Panc1 (cell line): ENCODE data around the gene SND1. TPM values are rescaled to one million over a fixed set of nuclear protein-coding genes. Genes with fewer than 3 reads are reported as not detected.

Experiments
- ATAC-seq: fragments of 200-7000 bp; cut with Tn5 transposase; 2 replicates; pipeline ENCODE4 v1.9.1; 2020; ENCODE audit warnings: mild to moderate bottlenecking, moderate library complexity
- BruUV-seq: library from RNA; stranded (reverse); fragments of 400-500 nt; replicated peaks from 2 replicates; lab custom pipeline; 2021; lab: Mats Ljungman, UMichigan
- CTCF ChIA-PET: fragments of 300-600 bp; sonication (Branson Sonifier 250); formaldehyde crosslinking; loops from one replicate; lab custom pipeline; 2022; ENCODE audit warnings: antibody characterized with exemption; lab: Charles Lee
- POLR2A ChIA-PET: fragments of 300-600 bp; sonication (Branson Sonifier 250); formaldehyde crosslinking; loops from one replicate; lab custom pipeline; 2022; ENCODE audit warnings: antibody characterized with exemption; lab: Charles Lee
- DNase-seq: peaks from one replicate; pipeline ENCODE4 v3.0.0-alpha.2; 2010; ENCODE audit warnings: low read depth, low spot score
- H3K27ac ChIP-seq: 2 replicates; pipeline ENCODE4 v1.5.1; 2011; ENCODE audit warnings: mild to moderate bottlenecking, low read length, inconsistent platforms
- H3K27me3 ChIP-seq: fragments of 200-500 bp; sonication (Bioruptor generic); 2 replicates; pipeline ENCODE4 v1.6.0; 2014; ENCODE audit warnings: low read length, inconsistent platforms; ENCODE audit not compliant: control insufficient read depth, insufficient read depth
- H3K36me3 ChIP-seq: fragments of 200-500 bp; sonication (Bioruptor generic); 2 replicates; pipeline ENCODE4 v1.5.1; 2014; ENCODE audit warnings: inconsistent platforms, mild to moderate bottlenecking, low read length, moderate library complexity; ENCODE audit not compliant: control insufficient read depth, insufficient read depth
- H3K4me1 ChIP-seq: 2 replicates; pipeline ENCODE4 v1.5.1; 2011; ENCODE audit warnings: inconsistent platforms, mild to moderate bottlenecking, low read length, moderate library complexity; ENCODE audit not compliant: control insufficient read depth, insufficient read depth
- H3K4me3 ChIP-seq, 2 experiments: 2 replicates each; pipeline ENCODE4 v1.5.1; 2011 to 2012; ENCODE audit warnings: low read depth in 2 of 2, low read length in 2 of 2, mild to moderate bottlenecking in 2 of 2, inconsistent platforms in 1 of 2, moderate library complexity in 1 of 2
- H3K9me3 ChIP-seq: fragments of 200-500 bp; sonication (Bioruptor generic); 2 replicates; pipeline ENCODE4 v1.5.1; 2014; ENCODE audit warnings: low read depth, mild to moderate bottlenecking, inconsistent platforms, low read length, moderate library complexity; ENCODE audit not compliant: control insufficient read depth, insufficient read depth
- CTCF ChIP-seq: fragments of 450-650 bp; IDR thresholded peaks from 2 replicates; pipeline ENCODE4 v1.5.1; 2017; ENCODE audit warnings: mild to moderate bottlenecking
- POLR2AphosphoS5 ChIP-seq: IDR thresholded peaks from 2 replicates; pipeline ENCODE4 v1.6.1; 2012; ENCODE audit warnings: mild to moderate bottlenecking, low read depth, low read length, moderate library complexity
- REST ChIP-seq, 2 experiments: IDR thresholded peaks; 2 replicates each; pipeline ENCODE4 v1.6.1; 2011 to 2012; ENCODE audit warnings: low read depth in 2 of 2, control low read depth in 1 of 2, low read length in 1 of 2, mild to moderate bottlenecking in 1 of 2, moderate library complexity in 1 of 2; ENCODE audit not compliant: insufficient read depth in 1 of 2
- SIN3A ChIP-seq: IDR thresholded peaks from 2 replicates; pipeline ENCODE4 v1.6.1; 2012; ENCODE audit warnings: low read depth, mild to moderate bottlenecking, low read length, moderate library complexity, borderline replicate concordance; ENCODE audit not compliant: insufficient read depth
- TCF7L2 ChIP-seq: IDR thresholded peaks from 2 replicates; pipeline ENCODE4 v1.6.1; 2011; ENCODE audit warnings: mild to moderate bottlenecking, low read depth, low read length, inconsistent platforms
- in situ Hi-C: cut with HindIII; loops from 2 replicates; pipeline ENCODE4 v1.10.0; 2016; ENCODE audit warnings: low sequenced_read_pairs, low pct_unique_long_range_greater_than_20kb
- intact Hi-C: fragments of 100-400 bp; cut with micrococcal nuclease; formaldehyde crosslinking; loops from one replicate; pipeline ENCODE4 v1.10.0; 2022; ENCODE audit not compliant: unreplicated experiment
- total RNA-seq: library from RNA; stranded (reverse); gene quantifications from one replicate; pipeline ENCODE4 v1.2.1, GENCODE V29; 2021; ENCODE audit not compliant: unreplicated experiment

The SND1 gene
- total RNA-seq, 1 experiment from 2014 or later = 176 TPM

GRCh38 chr7:128120976-128121490 is 469.0 kb downstream of the SND1 start:
- ChIA-PET POLR2A (no interaction called here), CTCF (interaction anchor here (0.5 kb wide), 1 partner anchor 103 kb away, joined by 3 read pairs; no protein-coding TSS in a partner anchor)
- H3K4me3 ChIP-seq = no peak overlapping the region
- no peak for TF ChIP-seq REST (IDR thresholded peaks at IDR 0.05; ENCODE audit: insufficient read depth in 1 of 2, low read depth in 2 of 2, low read length in 1 of 2)
- TF ChIP-seq TCF7L2 = no peak
- TF ChIP-seq SIN3A = no peak
- TF ChIP-seq CTCF = no peak
- TF ChIP-seq POLR2AphosphoS5 = no peak
- no peaks in the 10 kb centered on the region for H3K36me3 ChIP-seq
- H3K27me3 ChIP-seq = peaks cover 14% of the 10 kb centered on the region; the same call in 1 of the 2 replicates
- intact Hi-C loops (no loop called here), in situ Hi-C loops (no loop called here)
- H3K9me3 ChIP-seq = no peaks in the 10 kb centered on the region
- ATAC-seq (no peak), DNase-seq (no peak)
- no peak overlapping the region for H3K27ac ChIP-seq
- no TSS peak for BruUV-seq
- no peaks in the 10 kb centered on the region for H3K4me1 ChIP-seq

GRCh38 chr7:128121711-128122530 is 469.9 kb downstream of the SND1 start:
- DNase-seq (no peak), ATAC-seq (0 out of 2 replicates have a peak, but pooled peaks have one; percentile 27)
- no TSS peak for BruUV-seq
- ChIA-PET POLR2A (no interaction called here), CTCF (interaction anchor here (0.5 kb wide), 1 partner anchor 103 kb away, joined by 3 read pairs; no protein-coding TSS in a partner anchor)
- TF ChIP-seq REST (IDR thresholded peaks at IDR 0.05; ENCODE audit: insufficient read depth in 1 of 2, low read depth in 2 of 2, low read length in 1 of 2) = no peak
- TF ChIP-seq SIN3A = no peak
- TF ChIP-seq POLR2AphosphoS5 = no peak
- TF ChIP-seq TCF7L2 = no peak
- no peak for TF ChIP-seq CTCF
- Histone ChIP-seq H3K4me1 (no peaks in the 10 kb centered on the region), H3K27me3 (peaks cover 15% of the 10 kb centered on the region), H3K36me3 (no peaks in the 10 kb centered on the region), H3K9me3 (no peaks in the 10 kb centered on the region), H3K27ac (no peak overlapping the region), H3K4me3 (no peak overlapping the region)
- in situ Hi-C loops = no loop called here
- intact Hi-C loops = no loop called here
